HEK293 (cell line): ENCODE data around the gene TCERG1L.

ENCODE experiments used
- CTCF ChIA-PET: fragments of 350-600 bp; formaldehyde crosslinking; extraction: SDS; loops from one replicate; lab custom pipeline; 2021; ENCODE audit warnings: antibody characterized with exemption; lab: Yijun Ruan, JAX
- POLR2A ChIA-PET: fragments of 300-600 bp; formaldehyde crosslinking; extraction: SDS; loops from one replicate; lab custom pipeline; 2020; ENCODE audit warnings: antibody characterized with exemption, inconsistent platforms; lab: Yijun Ruan, JAX
- H3K27ac ChIP-seq: fragments of 200-500 bp; sonication (Bioruptor generic); 2 replicates; pipeline ENCODE4 v1.5.1; 2014; ENCODE audit warnings: low read depth, low read length, control low read depth, inconsistent platforms; ENCODE audit errors: extremely low read depth
- H3K36me3 ChIP-seq, 2 experiments: fragments of 200-500 bp in 1 of 2; sonication (Bioruptor generic) in 1 of 2; 1 replicate in 1 of 2; 2 replicates in 1 of 2; pipeline ENCODE4 v1.5.1; 2014 to 2017; ENCODE audit warnings: inconsistent platforms in 2 of 2, low read length in 2 of 2; ENCODE audit not compliant: control insufficient read depth in 2 of 2, insufficient read depth in 1 of 2
- H3K4me1 ChIP-seq: fragments of 200-500 bp; sonication (Bioruptor generic); 2 replicates; pipeline ENCODE4 v1.5.1; 2014; ENCODE audit warnings: mild to moderate bottlenecking, low read length, inconsistent platforms; ENCODE audit not compliant: control insufficient read depth, insufficient read depth
- H3K4me3 ChIP-seq: 2 replicates; pipeline ENCODE4 v1.5.1; 2011; ENCODE audit warnings: low read depth, mild to moderate bottlenecking, control low read depth, low read length, moderate library complexity
- H3K9me3 ChIP-seq: fragments of 200-500 bp; sonication (Bioruptor generic); 2 replicates; pipeline ENCODE4 v1.5.1; 2014; ENCODE audit warnings: low read depth, low read length, inconsistent platforms; ENCODE audit not compliant: control insufficient read depth, insufficient read depth
- GLI4 ChIP-seq: fragments of 450-650 bp; formaldehyde crosslinking; IDR thresholded peaks from 2 replicates; pipeline ENCODE4 v1.5.1; 2016; ENCODE audit warnings: missing biosample characterization, missing genetic modification characterization
- HOXD13 ChIP-seq: sonication (generic); formaldehyde crosslinking; IDR thresholded peaks from 2 replicates; pipeline ENCODE4 v1.8.0; 2022; ENCODE audit warnings: missing genetic modification reagents, borderline replicate concordance
- KLF10 ChIP-seq: fragments of 450-650 bp; IDR thresholded peaks from 2 replicates; pipeline ENCODE4 v1.5.1; 2018; ENCODE audit warnings: missing biosample characterization, mild to moderate bottlenecking, missing genetic modification characterization
- KLF8 ChIP-seq: fragments of 450-650 bp; formaldehyde crosslinking; IDR thresholded peaks from 2 replicates; pipeline ENCODE4 v1.5.1; 2016; ENCODE audit warnings: missing biosample characterization, missing genetic modification characterization
- KLF9 ChIP-seq: fragments of 450-650 bp; formaldehyde crosslinking; IDR thresholded peaks from 2 replicates; pipeline ENCODE4 v1.5.1; 2016; ENCODE audit warnings: missing biosample characterization, missing genetic modification characterization, low read depth
- ZBTB17 ChIP-seq: fragments of 450-650 bp; formaldehyde crosslinking; IDR thresholded peaks from 2 replicates; pipeline ENCODE4 v1.5.1; 2016; ENCODE audit warnings: missing biosample characterization, missing genetic modification characterization
- ZBTB48 ChIP-seq: fragments of 450-650 bp; formaldehyde crosslinking; IDR thresholded peaks from 2 replicates; pipeline ENCODE4 v1.5.1; 2016; ENCODE audit warnings: missing biosample characterization, missing genetic modification characterization
- ZFP37 ChIP-seq: fragments of 450-650 bp; formaldehyde crosslinking; IDR thresholded peaks from 2 replicates; pipeline ENCODE4 v1.5.1; 2016; ENCODE audit warnings: missing biosample characterization, missing genetic modification characterization
- ZNF112 ChIP-seq: fragments of 450-650 bp; formaldehyde crosslinking; IDR thresholded peaks from 2 replicates; pipeline ENCODE4 v1.5.0; 2017; ENCODE audit warnings: missing biosample characterization, missing genetic modification characterization
- ZNF157 ChIP-seq: fragments of 450-650 bp; formaldehyde crosslinking; IDR thresholded peaks from 2 replicates; pipeline ENCODE4 v1.5.1; 2016; ENCODE audit warnings: missing biosample characterization, missing genetic modification characterization
- ZNF184 ChIP-seq: fragments of 450-650 bp; IDR thresholded peaks from 2 replicates; pipeline ENCODE4 v1.5.1; 2018; ENCODE audit warnings: missing biosample characterization, mild to moderate bottlenecking, missing genetic modification characterization
- ZNF19 ChIP-seq: fragments of 450-650 bp; formaldehyde crosslinking; IDR thresholded peaks from 2 replicates; pipeline ENCODE4; 2016; ENCODE audit warnings: missing biosample characterization, missing genetic modification characterization, low read depth
- ZNF221 ChIP-seq: fragments of 450-650 bp; formaldehyde crosslinking; IDR thresholded peaks from 2 replicates; pipeline ENCODE4 v1.5.1; 2017; ENCODE audit warnings: missing biosample characterization, missing genetic modification characterization, borderline replicate concordance
- ZNF302 ChIP-seq: fragments of 450-650 bp; formaldehyde crosslinking; IDR thresholded peaks from 2 replicates; pipeline ENCODE4 v1.5.1; 2016; ENCODE audit warnings: missing biosample characterization, missing genetic modification characterization, low read depth
- ZNF354C ChIP-seq: fragments of 450-650 bp; formaldehyde crosslinking; IDR thresholded peaks from 2 replicates; pipeline ENCODE4 v1.5.1; 2016; ENCODE audit warnings: missing biosample characterization, missing genetic modification characterization, low read depth, borderline replicate concordance
- ZNF394 ChIP-seq: fragments of 450-650 bp; formaldehyde crosslinking; IDR thresholded peaks from 2 replicates; pipeline ENCODE4 v1.5.1; 2016; ENCODE audit warnings: missing biosample characterization, missing genetic modification characterization, mild to moderate bottlenecking, moderate library complexity, borderline replicate concordance
- ZNF423 ChIP-seq: fragments of 450-650 bp; formaldehyde crosslinking; IDR thresholded peaks from 2 replicates; pipeline ENCODE4 v1.5.1; 2016; ENCODE audit warnings: missing biosample characterization, missing genetic modification characterization
- ZNF433 ChIP-seq: fragments of 450-650 bp; formaldehyde crosslinking; IDR thresholded peaks from 2 replicates; pipeline ENCODE4 v1.5.1; 2016; ENCODE audit warnings: missing biosample characterization, missing genetic modification characterization, low read depth
- ZNF521 ChIP-seq: fragments of 450-650 bp; formaldehyde crosslinking; IDR thresholded peaks from 2 replicates; pipeline ENCODE4 v1.5.1; 2017; ENCODE audit warnings: missing biosample characterization, mild to moderate bottlenecking, missing genetic modification characterization
- ZNF544 ChIP-seq: fragments of 450-650 bp; formaldehyde crosslinking; IDR thresholded peaks from 2 replicates; pipeline ENCODE4 v1.5.0; 2017; ENCODE audit warnings: missing biosample characterization, missing genetic modification characterization
- ZNF610 ChIP-seq: fragments of 450-650 bp; formaldehyde crosslinking; IDR thresholded peaks from 2 replicates; pipeline ENCODE4 v1.5.1; 2016; ENCODE audit warnings: missing biosample characterization, missing genetic modification characterization, borderline replicate concordance
- ZNF623 ChIP-seq: fragments of 450-650 bp; formaldehyde crosslinking; IDR thresholded peaks from 2 replicates; pipeline ENCODE4 v1.5.1; 2016; ENCODE audit warnings: missing biosample characterization, missing genetic modification characterization
- ZNF658 ChIP-seq: fragments of 450-650 bp; formaldehyde crosslinking; IDR thresholded peaks from 2 replicates; pipeline ENCODE4; 2016; ENCODE audit warnings: missing biosample characterization, missing genetic modification characterization
- ZNF701 ChIP-seq: fragments of 450-650 bp; formaldehyde crosslinking; IDR thresholded peaks from 2 replicates; pipeline ENCODE4 v1.5.1; 2016; ENCODE audit warnings: missing biosample characterization, missing genetic modification characterization
- TF ChIP-seq, protein P1 (sequence below): fragments of 450-650 bp; formaldehyde crosslinking; IDR thresholded peaks from 2 replicates; pipeline ENCODE4 v1.5.1; 2016; ENCODE audit warnings: missing biosample characterization, missing genetic modification characterization
- TF ChIP-seq, protein P2 (sequence below): fragments of 450-650 bp; formaldehyde crosslinking; IDR thresholded peaks from 2 replicates; pipeline ENCODE4 v1.5.1; 2017; ENCODE audit warnings: missing biosample characterization, mild to moderate bottlenecking, missing genetic modification characterization, moderate library complexity
- TF ChIP-seq, protein P3 (sequence below): fragments of 450-650 bp; formaldehyde crosslinking; IDR thresholded peaks from 2 replicates; pipeline ENCODE4 v1.5.1; 2017; ENCODE audit warnings: missing biosample characterization, missing genetic modification characterization
- TF ChIP-seq, protein P4 (sequence below): fragments of 450-650 bp; formaldehyde crosslinking; IDR thresholded peaks from 2 replicates; pipeline ENCODE4 v1.5.1; 2016; ENCODE audit warnings: missing biosample characterization, missing genetic modification characterization
- TF ChIP-seq, protein P5 (sequence below): fragments of 450-650 bp; formaldehyde crosslinking; IDR thresholded peaks from 2 replicates; pipeline ENCODE4 v1.5.1; 2017; ENCODE audit warnings: missing biosample characterization, missing genetic modification characterization

Gene TCERG1L

DNA sequence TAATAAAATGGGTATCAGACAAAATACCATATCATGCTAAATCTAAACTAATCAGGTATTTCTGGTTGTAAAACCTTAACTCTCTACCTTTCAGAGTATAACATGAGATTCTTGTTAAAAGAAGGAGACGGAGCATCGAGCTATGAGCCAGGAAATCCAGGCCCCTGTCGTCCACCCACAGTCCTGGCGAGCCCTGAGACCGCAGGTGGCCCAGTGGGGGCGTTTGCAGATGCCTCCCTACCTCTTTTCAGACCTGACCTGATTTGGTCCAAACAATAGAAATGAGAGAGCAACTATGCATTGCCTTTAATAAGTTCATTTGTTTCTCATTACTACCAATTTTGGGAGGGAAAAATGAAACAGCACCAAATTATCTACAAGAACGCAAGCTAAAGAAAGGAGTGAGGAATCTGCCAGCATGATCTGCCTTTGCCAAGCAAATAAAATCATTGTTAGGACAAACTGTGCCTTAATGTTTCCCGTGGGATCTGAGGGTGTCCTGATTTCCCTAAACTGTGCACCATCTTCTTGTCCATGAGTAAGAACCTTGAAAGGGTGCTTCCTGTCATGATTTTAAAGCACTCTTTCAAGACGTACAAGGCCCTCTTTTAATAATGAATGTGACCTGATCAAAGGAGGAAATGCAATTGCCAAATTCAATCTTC lies 166.7 kb downstream of the TCERG1L start:
- TF ChIP-seq ZFP37 (no peak), GLI4 (tag by site-specific recombination) (no peak), ZBTB48 (no peak), ZNF394 (tag by site-specific recombination) (no peak), ZNF433 (no peak), KLF8 (tag by site-specific recombination) (no peak), ZNF354C (no peak), ZNF423 (no peak), ZNF610 (tag by site-specific recombination) (no peak), ZBTB17 (tag by site-specific recombination) (no peak), KLF10 (tag by site-specific recombination) (no peak), ZNF157 (tag by site-specific recombination) (no peak), ZNF112 (tag by site-specific recombination) (no peak), KLF9 (tag by site-specific recombination) (no peak), ZNF521 (tag by site-specific recombination) (no peak)
- TF ChIP-seq, protein P1, sequence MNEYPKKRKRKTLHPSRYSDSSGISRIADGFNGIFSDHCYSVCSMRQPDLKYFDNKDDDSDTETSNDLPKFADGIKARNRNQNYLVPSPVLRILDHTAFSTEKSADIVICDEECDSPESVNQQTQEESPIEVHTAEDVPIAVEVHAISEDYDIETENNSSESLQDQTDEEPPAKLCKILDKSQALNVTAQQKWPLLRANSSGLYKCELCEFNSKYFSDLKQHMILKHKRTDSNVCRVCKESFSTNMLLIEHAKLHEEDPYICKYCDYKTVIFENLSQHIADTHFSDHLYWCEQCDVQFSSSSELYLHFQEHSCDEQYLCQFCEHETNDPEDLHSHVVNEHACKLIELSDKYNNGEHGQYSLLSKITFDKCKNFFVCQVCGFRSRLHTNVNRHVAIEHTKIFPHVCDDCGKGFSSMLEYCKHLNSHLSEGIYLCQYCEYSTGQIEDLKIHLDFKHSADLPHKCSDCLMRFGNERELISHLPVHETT (tag by site-specific recombination) = no peak
- TF ChIP-seq, protein P2, sequence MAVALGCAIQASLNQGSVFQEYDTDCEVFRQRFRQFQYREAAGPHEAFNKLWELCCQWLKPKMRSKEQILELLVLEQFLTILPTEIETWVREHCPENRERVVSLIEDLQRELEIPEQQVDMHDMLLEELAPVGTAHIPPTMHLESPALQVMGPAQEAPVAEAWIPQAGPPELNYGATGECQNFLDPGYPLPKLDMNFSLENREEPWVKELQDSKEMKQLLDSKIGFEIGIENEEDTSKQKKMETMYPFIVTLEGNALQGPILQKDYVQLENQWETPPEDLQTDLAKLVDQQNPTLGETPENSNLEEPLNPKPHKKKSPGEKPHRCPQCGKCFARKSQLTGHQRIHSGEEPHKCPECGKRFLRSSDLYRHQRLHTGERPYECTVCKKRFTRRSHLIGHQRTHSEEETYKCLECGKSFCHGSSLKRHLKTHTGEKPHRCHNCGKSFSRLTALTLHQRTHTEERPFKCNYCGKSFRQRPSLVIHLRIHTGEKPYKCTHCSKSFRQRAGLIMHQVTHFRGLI = no peak
- TF ChIP-seq, protein P3, sequence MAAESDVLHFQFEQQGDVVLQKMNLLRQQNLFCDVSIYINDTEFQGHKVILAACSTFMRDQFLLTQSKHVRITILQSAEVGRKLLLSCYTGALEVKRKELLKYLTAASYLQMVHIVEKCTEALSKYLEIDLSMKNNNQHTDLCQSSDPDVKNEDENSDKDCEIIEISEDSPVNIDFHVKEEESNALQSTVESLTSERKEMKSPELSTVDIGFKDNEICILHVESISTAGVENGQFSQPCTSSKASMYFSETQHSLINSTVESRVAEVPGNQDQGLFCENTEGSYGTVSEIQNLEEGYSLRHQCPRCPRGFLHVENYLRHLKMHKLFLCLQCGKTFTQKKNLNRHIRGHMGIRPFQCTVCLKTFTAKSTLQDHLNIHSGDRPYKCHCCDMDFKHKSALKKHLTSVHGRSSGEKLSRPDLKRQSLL (tag by site-specific recombination) = no peak
- TF ChIP-seq, protein P4, sequence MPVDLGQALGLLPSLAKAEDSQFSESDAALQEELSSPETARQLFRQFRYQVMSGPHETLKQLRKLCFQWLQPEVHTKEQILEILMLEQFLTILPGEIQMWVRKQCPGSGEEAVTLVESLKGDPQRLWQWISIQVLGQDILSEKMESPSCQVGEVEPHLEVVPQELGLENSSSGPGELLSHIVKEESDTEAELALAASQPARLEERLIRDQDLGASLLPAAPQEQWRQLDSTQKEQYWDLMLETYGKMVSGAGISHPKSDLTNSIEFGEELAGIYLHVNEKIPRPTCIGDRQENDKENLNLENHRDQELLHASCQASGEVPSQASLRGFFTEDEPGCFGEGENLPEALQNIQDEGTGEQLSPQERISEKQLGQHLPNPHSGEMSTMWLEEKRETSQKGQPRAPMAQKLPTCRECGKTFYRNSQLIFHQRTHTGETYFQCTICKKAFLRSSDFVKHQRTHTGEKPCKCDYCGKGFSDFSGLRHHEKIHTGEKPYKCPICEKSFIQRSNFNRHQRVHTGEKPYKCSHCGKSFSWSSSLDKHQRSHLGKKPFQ (tag by site-specific recombination) = no peak
- no peaks in the 10 kb centered on the region for H3K36me3 ChIP-seq
- no peak overlapping the region for H3K4me3 ChIP-seq
- ChIA-PET POLR2A (no interaction called here), CTCF (no interaction called here)
- no peak overlapping the region for H3K27ac ChIP-seq
- no peaks in the 10 kb centered on the region for H3K4me1 ChIP-seq
- no peaks in the 10 kb centered on the region for H3K9me3 ChIP-seq

DNA sequence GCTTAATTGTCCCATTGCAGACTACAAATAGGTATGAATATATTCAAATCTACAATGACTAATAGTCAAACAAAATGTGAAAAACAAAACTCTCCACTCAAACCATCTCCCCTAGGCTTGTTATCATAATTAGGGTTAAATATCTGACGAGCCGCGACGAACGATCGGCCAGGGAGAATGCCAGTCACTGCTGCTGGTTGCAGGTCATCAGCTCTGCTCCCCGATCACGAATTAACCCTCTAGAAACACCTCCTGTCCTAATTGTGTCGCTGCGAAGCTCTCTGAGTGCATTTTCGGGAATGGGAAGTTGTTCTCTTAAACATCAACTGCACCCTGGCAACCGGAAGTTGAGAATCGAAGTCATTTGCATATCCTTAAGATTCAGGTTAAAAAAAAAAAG lies 167.3 kb downstream of the TCERG1L start:
- Histone ChIP-seq H3K27ac (no peak overlapping the region), H3K36me3 (no peaks in the 10 kb centered on the region), H3K9me3 (no peaks in the 10 kb centered on the region), H3K4me1 (no peaks in the 10 kb centered on the region), H3K4me3 (no peak overlapping the region)
- CTCF ChIA-PET = no interaction called here
- POLR2A ChIA-PET = no interaction called here
- no peak for TF ChIP-seq ZNF19
- no peak for TF ChIP-seq HOXD13 (CRISPR knock-in tag)
- TF ChIP-seq ZNF623 (tag by site-specific recombination) = no peak
- TF ChIP-seq ZNF221 (tag by site-specific recombination) = no peak
- no peak for TF ChIP-seq ZNF544 (tag by site-specific recombination)
- TF ChIP-seq ZNF184 (tag by site-specific recombination) = no peak
- no peak for TF ChIP-seq ZNF302 (tag by site-specific recombination)
- TF ChIP-seq, protein P5, sequence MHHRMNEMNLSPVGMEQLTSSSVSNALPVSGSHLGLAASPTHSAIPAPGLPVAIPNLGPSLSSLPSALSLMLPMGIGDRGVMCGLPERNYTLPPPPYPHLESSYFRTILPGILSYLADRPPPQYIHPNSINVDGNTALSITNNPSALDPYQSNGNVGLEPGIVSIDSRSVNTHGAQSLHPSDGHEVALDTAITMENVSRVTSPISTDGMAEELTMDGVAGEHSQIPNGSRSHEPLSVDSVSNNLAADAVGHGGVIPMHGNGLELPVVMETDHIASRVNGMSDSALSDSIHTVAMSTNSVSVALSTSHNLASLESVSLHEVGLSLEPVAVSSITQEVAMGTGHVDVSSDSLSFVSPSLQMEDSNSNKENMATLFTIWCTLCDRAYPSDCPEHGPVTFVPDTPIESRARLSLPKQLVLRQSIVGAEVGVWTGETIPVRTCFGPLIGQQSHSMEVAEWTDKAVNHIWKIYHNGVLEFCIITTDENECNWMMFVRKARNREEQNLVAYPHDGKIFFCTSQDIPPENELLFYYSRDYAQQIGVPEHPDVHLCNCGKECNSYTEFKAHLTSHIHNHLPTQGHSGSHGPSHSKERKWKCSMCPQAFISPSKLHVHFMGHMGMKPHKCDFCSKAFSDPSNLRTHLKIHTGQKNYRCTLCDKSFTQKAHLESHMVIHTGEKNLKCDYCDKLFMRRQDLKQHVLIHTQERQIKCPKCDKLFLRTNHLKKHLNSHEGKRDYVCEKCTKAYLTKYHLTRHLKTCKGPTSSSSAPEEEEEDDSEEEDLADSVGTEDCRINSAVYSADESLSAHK = no peak
- TF ChIP-seq ZNF423 = no peak
- no peak for TF ChIP-seq ZNF658 (tag by site-specific recombination)
- no peak for TF ChIP-seq ZNF701
